HepG2 (cell line): ENCODE data around the gene ZFP3. TPM values are rescaled to one million over a fixed set of nuclear protein-coding genes. Genes with fewer than 3 reads are reported as not detected.

Experiments
- HNF4G ChIP-seq, 2 experiments: sonication (generic) in 1 of 2; formaldehyde crosslinking in 1 of 2; IDR thresholded peaks; 2 replicates each; pipeline versions ENCODE4 v1.4.0 to v1.6.1; 2011 to 2020; ENCODE audit warnings: borderline replicate concordance in 2 of 2, low read depth in 2 of 2, mild to moderate bottlenecking in 2 of 2, low read length in 1 of 2, missing genetic modification reagents in 1 of 2, moderate library complexity in 1 of 2
- MAZ ChIP-seq, 2 experiments: sonication (generic) in 1 of 2; formaldehyde crosslinking in 1 of 2; IDR thresholded peaks; 2 replicates each; pipeline versions ENCODE4 v1.5.0 to v1.6.1; 2012 to 2020; ENCODE audit warnings: low read depth in 2 of 2, mild to moderate bottlenecking in 2 of 2, borderline replicate concordance in 1 of 2, improper control_type of control experiment in 1 of 2, low read length in 1 of 2, missing genetic modification reagents in 1 of 2, moderate library complexity in 1 of 2
- POLR2AphosphoS5 ChIP-seq: IDR thresholded peaks from 2 replicates; pipeline ENCODE4 v1.6.1; 2012; ENCODE audit warnings: low read depth, low read length
- SETDB1 ChIP-seq: sonication (generic); formaldehyde crosslinking; IDR thresholded peaks from 2 replicates; pipeline ENCODE4 v1.5.1; 2020; ENCODE audit warnings: missing genetic modification reagents, mild to moderate bottlenecking, borderline replicate concordance
- TBL1XR1 ChIP-seq: fragments of 150-350 bp; IDR thresholded peaks from 2 replicates; pipeline ENCODE4 v1.6.1; 2014; ENCODE audit warnings: borderline replicate concordance, low read length; ENCODE audit not compliant: partially characterized antibody
- TEAD2 ChIP-seq: sonication (generic); formaldehyde crosslinking; IDR thresholded peaks from 2 replicates; pipeline ENCODE4 v1.9.0; 2021; ENCODE audit warnings: missing genetic modification reagents
- THAP7 ChIP-seq: sonication (generic); formaldehyde crosslinking; IDR thresholded peaks from 2 replicates; pipeline ENCODE4 v1.8.1; 2023; ENCODE audit warnings: mild to moderate bottlenecking, missing genetic modification reagents
- ZNF501 ChIP-seq: sonication (generic); formaldehyde crosslinking; IDR thresholded peaks from 2 replicates; pipeline ENCODE4 v1.5.1; 2020; ENCODE audit warnings: mild to moderate bottlenecking, moderate library complexity, missing genetic modification reagents
- ZNF512 ChIP-seq: sonication (generic); formaldehyde crosslinking; IDR thresholded peaks from 2 replicates; pipeline ENCODE4 v1.4.0; 2020; ENCODE audit warnings: mild to moderate bottlenecking, missing genetic modification reagents
- ZNF570 ChIP-seq: sonication (generic); formaldehyde crosslinking; IDR thresholded peaks from 2 replicates; pipeline ENCODE4 v1.4.0; 2020; ENCODE audit warnings: mild to moderate bottlenecking, missing genetic modification reagents, borderline replicate concordance
- ZNF589 ChIP-seq: sonication (generic); formaldehyde crosslinking; conservative IDR thresholded peaks from 2 replicates; pipeline ENCODE4 v1.8.0; 2022; ENCODE audit warnings: mild to moderate bottlenecking, moderate library complexity, missing genetic modification reagents
- ZNF605 ChIP-seq: sonication (generic); formaldehyde crosslinking; IDR thresholded peaks from 2 replicates; pipeline ENCODE4 v1.8.0; 2022; ENCODE audit warnings: mild to moderate bottlenecking, missing genetic modification reagents
- ZNF891 ChIP-seq: sonication (generic); formaldehyde crosslinking; IDR thresholded peaks from 2 replicates; pipeline ENCODE4 v1.5.0; 2020; ENCODE audit warnings: mild to moderate bottlenecking, missing genetic modification reagents
- polyA plus RNA-seq, 8 experiments: library from polyadenylated mRNA; depleted of rRNA in 3 of 8; stranded (reverse) in 7 of 8; unstranded in 1 of 8; fragments of >200 nt; fragmentation: Illumina TruSeq in 4 of 8; extraction: Trizol in 4 of 8; gene quantifications; 2 replicates each; pipeline versions ENCODE4 v1.2.1 to v1.2.3, GENCODE V29; 2011 to 2016; ENCODE audit warnings: low read depth in 4 of 8, missing spikeins in 1 of 8, mixed read lengths in 1 of 8; ENCODE audit not compliant: insufficient read depth in 1 of 8
- total RNA-seq, 5 experiments: library from RNA; depleted of rRNA; stranded (reverse); fragments of >200 nt; fragmentation: Illumina TruSeq; extraction: Trizol; gene quantifications; 2 replicates each; pipeline ENCODE4 v1.2.3, GENCODE V29; 2016; ENCODE audit warnings: low read depth in 1 of 5
- TF ChIP-seq, protein P1 (sequence below): IDR thresholded peaks from 2 replicates; pipeline ENCODE4 v1.6.1; 2016; ENCODE audit warnings: missing genetic modification reagents, missing compliant biosample characterization
- TF ChIP-seq, protein P2 (sequence below): sonication (generic); formaldehyde crosslinking; IDR thresholded peaks from 2 replicates; pipeline ENCODE4 v1.5.1; 2020; ENCODE audit warnings: mild to moderate bottlenecking, missing genetic modification reagents
- TF ChIP-seq, protein P3 (sequence below): sonication (generic); formaldehyde crosslinking; IDR thresholded peaks from 2 replicates; pipeline ENCODE4 v1.4.0; 2020; ENCODE audit warnings: missing genetic modification reagents

ZFP3 gene
- total and polyA plus RNA-seq, 2 of the 13 experiments (the other 11 are each of a cell fraction or from before 2014, with no cell fraction given): not detected

GRCh38 chr17:5031365-5032082 is 46.7 kb upstream of the ZFP3 start (continued):
- TF ChIP-seq ZNF891 (CRISPR knock-in tag) (0 out of 2 replicates have a peak, but pooled peaks have one; percentile 47), ZNF570 (CRISPR knock-in tag) (no peak), ZNF501 (CRISPR knock-in tag) (no peak), ZNF605 (CRISPR knock-in tag) (no peak), POLR2AphosphoS5 (no peak), TBL1XR1 (no peak), THAP7 (no peak), MAZ (IDR thresholded peaks at IDR 0.05; ENCODE audit: borderline replicate concordance, low read depth, low read length) (no peak), MAZ (CRISPR knock-in tag; IDR thresholded peaks at IDR 0.05; ENCODE audit: low read depth) (0 out of 2 replicates have a peak, but pooled peaks have one; percentile 56), SETDB1 (CRISPR knock-in tag) (no peak), ZNF512 (CRISPR knock-in tag) (no peak), ZNF589 (CRISPR knock-in tag) (no peak), HNF4G (IDR thresholded peaks at IDR 0.05; ENCODE audit: borderline replicate concordance, low read depth, low read length) (no peak), HNF4G (CRISPR knock-in tag; IDR thresholded peaks at IDR 0.05; ENCODE audit: borderline replicate concordance, low read depth) (no peak), TEAD2 (CRISPR knock-in tag) (no peak)
- TF ChIP-seq, protein P1, sequence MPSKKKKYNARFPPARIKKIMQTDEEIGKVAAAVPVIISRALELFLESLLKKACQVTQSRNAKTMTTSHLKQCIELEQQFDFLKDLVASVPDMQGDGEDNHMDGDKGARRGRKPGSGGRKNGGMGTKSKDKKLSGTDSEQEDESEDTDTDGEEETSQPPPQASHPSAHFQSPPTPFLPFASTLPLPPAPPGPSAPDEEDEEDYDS: no peak
- TF ChIP-seq, protein P2, sequence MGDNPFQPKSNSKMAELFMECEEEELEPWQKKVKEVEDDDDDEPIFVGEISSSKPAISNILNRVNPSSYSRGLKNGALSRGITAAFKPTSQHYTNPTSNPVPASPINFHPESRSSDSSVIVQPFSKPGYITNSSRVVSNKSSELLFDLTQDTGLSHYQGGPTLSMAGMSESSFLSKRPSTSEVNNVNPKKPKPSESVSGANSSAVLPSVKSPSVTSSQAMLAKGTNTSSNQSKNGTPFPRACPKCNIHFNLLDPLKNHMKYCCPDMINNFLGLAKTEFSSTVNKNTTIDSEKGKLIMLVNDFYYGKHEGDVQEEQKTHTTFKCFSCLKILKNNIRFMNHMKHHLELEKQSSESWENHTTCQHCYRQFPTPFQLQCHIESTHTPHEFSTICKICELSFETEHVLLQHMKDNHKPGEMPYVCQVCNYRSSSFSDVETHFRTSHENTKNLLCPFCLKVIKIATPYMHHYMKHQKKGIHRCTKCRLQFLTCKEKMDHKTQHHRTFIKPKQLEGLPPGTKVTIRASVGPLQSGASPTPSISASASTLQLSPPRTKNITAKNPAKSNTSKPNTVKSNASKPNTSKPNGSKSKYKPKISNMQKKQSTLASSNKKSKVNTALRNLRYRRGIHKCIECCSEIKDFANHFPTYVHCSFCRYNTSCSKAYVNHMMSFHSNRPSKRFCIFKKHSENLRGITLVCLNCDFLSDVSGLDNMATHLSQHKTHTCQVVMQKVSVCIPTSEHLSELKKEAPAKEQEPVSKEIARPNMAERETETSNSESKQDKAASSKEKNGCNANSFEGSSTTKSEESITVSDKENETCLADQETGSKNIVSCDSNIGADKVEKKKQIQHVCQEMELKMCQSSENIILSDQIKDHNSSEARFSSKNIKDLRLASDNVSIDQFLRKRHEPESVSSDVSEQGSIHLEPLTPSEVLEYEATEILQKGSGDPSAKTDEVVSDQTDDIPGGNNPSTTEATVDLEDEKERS (CRISPR knock-in tag): no peak
- TF ChIP-seq, protein P3, sequence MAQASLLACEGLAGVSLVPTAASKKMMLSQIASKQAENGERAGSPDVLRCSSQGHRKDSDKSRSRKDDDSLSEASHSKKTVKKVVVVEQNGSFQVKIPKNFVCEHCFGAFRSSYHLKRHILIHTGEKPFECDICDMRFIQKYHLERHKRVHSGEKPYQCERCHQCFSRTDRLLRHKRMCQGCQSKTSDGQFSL (CRISPR knock-in tag): peak; percentile 35; the same call in 1 of the 2 replicates
